Natural killer cell (primary cell): ENCODE data around the gene SPDEF. TPM values are rescaled to one million over a fixed set of nuclear protein-coding genes. Genes with fewer than 3 reads are reported as not detected.

Source experiments
- ATAC-seq, 3 donors: fragments of 150-1000 bp in 2 of 3; fragments of 200-7000 bp in 1 of 3; cut with Tn5 transposase; 1 replicate in 1 of 3; 2 replicates in 2 of 3; pipeline ENCODE4 v1.10.0; 2021; ENCODE audit warnings: mild to moderate bottlenecking in 2 of 3, moderate library complexity in 2 of 3
- DNase-seq, 2 donors: peaks; one replicate each; pipeline versions ENCODE4 v3.0.0 to v3.0.0-alpha.2; 2013 to 2021; ENCODE audit warnings: mixed read lengths in 1 of 2
- H3K27ac ChIP-seq: one replicate; pipeline ENCODE4 v1.5.1; 2013; ENCODE audit warnings: mild to moderate bottlenecking, low read length
- H3K27me3 ChIP-seq: one replicate; pipeline ENCODE4 v1.6.1; 2013; ENCODE audit warnings: low read length; ENCODE audit not compliant: control insufficient read depth, insufficient read depth
- H3K36me3 ChIP-seq: one replicate; pipeline ENCODE4 v1.6.1; 2013; ENCODE audit warnings: low read length; ENCODE audit not compliant: control insufficient read depth, insufficient read depth
- H3K4me1 ChIP-seq: one replicate; pipeline ENCODE4 v1.6.1; 2013; ENCODE audit warnings: low read length; ENCODE audit not compliant: control insufficient read depth, insufficient read depth
- H3K4me3 ChIP-seq: one replicate; pipeline ENCODE4 v1.5.1; 2013; ENCODE audit warnings: low read length
- H3K9me3 ChIP-seq: one replicate; pipeline ENCODE4 v1.6.1; 2013; ENCODE audit warnings: low read length; ENCODE audit not compliant: control insufficient read depth, insufficient read depth
- H3K27ac Mint-ChIP-seq, 2 donors: one replicate each; pipeline ENCODE4 v1.8.0; 2022; ENCODE audit warnings: mild to moderate bottlenecking in 2 of 2, mixed read lengths in 2 of 2, moderate library complexity in 1 of 2
- H3K27me3 Mint-ChIP-seq, 2 donors: one replicate each; pipeline ENCODE4 v1.8.0; 2022; ENCODE audit warnings: low read depth in 2 of 2, mixed read lengths in 2 of 2
- H3K36me3 Mint-ChIP-seq: one replicate; pipeline ENCODE4 v1.8.0; 2022; ENCODE audit warnings: mixed read lengths
- H3K4me1 Mint-ChIP-seq, 2 donors: one replicate each; pipeline ENCODE4 v1.8.0; 2022; ENCODE audit warnings: mixed read lengths in 2 of 2
- H3K4me3 Mint-ChIP-seq: one replicate; pipeline ENCODE4 v1.8.0; 2022; ENCODE audit warnings: mild to moderate bottlenecking, moderate library complexity, mixed read lengths
- H3K9me3 Mint-ChIP-seq, 2 donors: one replicate each; pipeline ENCODE4 v1.8.0; 2022; ENCODE audit warnings: mixed read lengths in 2 of 2
- WGBS: methylation state at CpG from one replicate; pipeline ENCODE4 v1.1.7; 2013; ENCODE audit warnings: missing lambda C conversion rate; ENCODE audit not compliant: insufficient coverage; 5-methylcytosine and 5-hydroxymethylcytosine counted together
- intact Hi-C: fragments of 100-400 bp; cut with micrococcal nuclease; formaldehyde crosslinking; loops from one replicate; pipeline ENCODE4 v1.14.2; 2022
- total RNA-seq, 4 donors: library from RNA; stranded (reverse); fragments of 120-200 nt in 1 of 4; gene quantifications; one replicate each; pipeline versions ENCODE4 v1.2.3 to v1.2.4, GENCODE V29; 2013 to 2022
- TF ChIP-seq, protein P1 (sequence below): fragments of 200-600 bp; IDR thresholded peaks from one replicate; pipeline ENCODE4 v1.8.0; 2022; ENCODE audit warnings: antibody characterized with exemption

Gene SPDEF
- total RNA-seq, 3 donors from 2014 or later (not counting 1 experiment from before 2014, with no cell fraction given), result 0.25 to 0.68 (median 0.45) TPM

DNA sequence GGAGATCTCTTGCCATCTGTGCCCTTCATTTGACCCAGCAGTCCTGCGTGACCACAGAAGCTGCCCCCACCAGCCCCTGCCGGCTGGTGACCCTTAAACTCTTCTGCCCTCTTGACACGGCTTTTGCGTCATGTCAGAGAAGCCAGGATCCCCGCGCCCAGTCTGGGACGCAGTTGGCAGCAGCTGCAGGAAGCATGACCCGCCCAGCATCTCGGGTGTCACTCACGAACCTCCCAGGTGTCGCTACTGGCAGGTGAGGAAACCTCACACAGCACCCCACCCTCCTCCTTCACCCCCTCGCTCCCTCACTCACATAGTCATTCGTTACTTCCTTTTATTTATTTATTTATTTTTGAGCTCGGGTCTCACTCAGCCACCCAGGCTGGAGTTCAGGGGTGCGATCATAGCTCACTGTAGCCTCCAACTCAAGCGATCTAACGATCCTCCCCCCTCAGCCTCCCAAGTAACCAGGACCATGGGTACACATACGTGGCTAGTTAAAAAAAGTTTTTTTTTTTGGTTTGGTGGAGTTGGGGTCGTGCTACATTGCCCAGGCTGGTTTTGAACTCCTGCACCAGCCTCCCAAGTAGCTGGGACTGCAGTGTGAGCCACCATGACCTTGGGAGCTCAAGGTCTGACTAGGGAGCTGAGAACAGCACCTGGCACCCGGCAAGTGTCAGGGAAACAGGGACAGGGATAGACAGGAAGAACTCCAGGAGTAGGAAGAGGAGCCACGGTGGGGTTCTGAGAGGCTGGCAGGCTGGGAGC is 14.1 kb upstream of the SPDEF start:
- Histone ChIP-seq H3K9me3 (no peaks in the 10 kb centered on the region), H3K27me3 (no peaks in the 10 kb centered on the region), H3K27ac (no peak overlapping the region), H3K36me3 (no peaks in the 10 kb centered on the region), H3K4me3 (no peak overlapping the region), H3K4me1 (no peaks in the 10 kb centered on the region)
- no peaks in the 10 kb centered on the region for H3K4me1 Mint-ChIP-seq
- no peak overlapping the region for H3K4me3 Mint-ChIP-seq
- no peaks in the 10 kb centered on the region for H3K36me3 Mint-ChIP-seq
- ATAC-seq, result no peak
- H3K27me3 Mint-ChIP-seq, result peaks cover 0 to 3% of the 10 kb centered on the region in 2 donors
- intact Hi-C loops, result no loop called here
- TF ChIP-seq, protein P1, sequence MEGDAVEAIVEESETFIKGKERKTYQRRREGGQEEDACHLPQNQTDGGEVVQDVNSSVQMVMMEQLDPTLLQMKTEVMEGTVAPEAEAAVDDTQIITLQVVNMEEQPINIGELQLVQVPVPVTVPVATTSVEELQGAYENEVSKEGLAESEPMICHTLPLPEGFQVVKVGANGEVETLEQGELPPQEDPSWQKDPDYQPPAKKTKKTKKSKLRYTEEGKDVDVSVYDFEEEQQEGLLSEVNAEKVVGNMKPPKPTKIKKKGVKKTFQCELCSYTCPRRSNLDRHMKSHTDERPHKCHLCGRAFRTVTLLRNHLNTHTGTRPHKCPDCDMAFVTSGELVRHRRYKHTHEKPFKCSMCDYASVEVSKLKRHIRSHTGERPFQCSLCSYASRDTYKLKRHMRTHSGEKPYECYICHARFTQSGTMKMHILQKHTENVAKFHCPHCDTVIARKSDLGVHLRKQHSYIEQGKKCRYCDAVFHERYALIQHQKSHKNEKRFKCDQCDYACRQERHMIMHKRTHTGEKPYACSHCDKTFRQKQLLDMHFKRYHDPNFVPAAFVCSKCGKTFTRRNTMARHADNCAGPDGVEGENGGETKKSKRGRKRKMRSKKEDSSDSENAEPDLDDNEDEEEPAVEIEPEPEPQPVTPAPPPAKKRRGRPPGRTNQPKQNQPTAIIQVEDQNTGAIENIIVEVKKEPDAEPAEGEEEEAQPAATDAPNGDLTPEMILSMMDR, result no peak
- WGBS, result 78% methylated on average over 20 of the region's 21 CpGs
- H3K27ac Mint-ChIP-seq, result no peak overlapping the region
- H3K9me3 Mint-ChIP-seq, result no peaks in the 10 kb centered on the region
- DNase-seq, result no peak

DNA sequence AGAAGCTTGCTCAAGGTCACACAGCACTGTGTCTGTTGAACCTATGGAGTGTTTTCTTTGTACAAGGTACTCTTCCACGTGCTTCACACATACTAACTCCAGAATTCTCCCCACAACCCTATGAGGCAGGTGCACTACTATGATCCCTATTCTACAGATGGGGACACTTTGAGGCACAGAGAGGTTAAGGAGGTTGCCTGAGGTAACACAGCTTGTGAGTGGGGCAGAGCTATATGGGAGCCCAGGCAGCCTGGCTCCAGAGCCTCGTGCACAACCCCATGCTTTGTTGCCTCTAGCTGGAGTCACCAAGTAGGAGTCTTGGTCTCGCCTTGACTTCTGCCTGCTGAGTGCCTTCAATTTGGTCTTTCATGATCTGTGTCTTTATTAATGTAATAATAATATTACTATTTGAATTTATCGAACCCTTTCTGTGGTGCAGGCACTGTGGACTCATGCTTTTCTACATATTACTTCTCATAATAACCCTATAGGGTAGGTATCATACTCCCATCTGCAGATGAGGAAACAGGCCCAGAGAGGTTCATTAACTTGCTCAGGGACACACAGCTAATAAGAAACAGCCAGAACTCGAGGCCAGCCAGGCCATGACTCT is 13.3 kb upstream of the SPDEF start:
- Mint-ChIP-seq H3K4me3 (no peak overlapping the region), H3K4me1 (no peaks in the 10 kb centered on the region), H3K36me3 (no peaks in the 10 kb centered on the region), H3K27ac (no peak overlapping the region), H3K9me3 (no peaks in the 10 kb centered on the region), H3K27me3 (peaks cover 0 to 3% of the 10 kb centered on the region in 2 donors)
- H3K9me3 ChIP-seq, result no peaks in the 10 kb centered on the region
- ATAC-seq (no peak), DNase-seq (no peak)
- no peaks in the 10 kb centered on the region for H3K36me3 ChIP-seq
- no peaks in the 10 kb centered on the region for H3K27me3 ChIP-seq
- 69% methylated on average over 3 of the region's 5 CpGs for WGBS
- H3K4me1 ChIP-seq, result no peaks in the 10 kb centered on the region
- H3K4me3 ChIP-seq, result no peak overlapping the region
- H3K27ac ChIP-seq, result no peak overlapping the region
- TF ChIP-seq, protein P1, result no peak
- intact Hi-C loops, result no loop called here

DNA sequence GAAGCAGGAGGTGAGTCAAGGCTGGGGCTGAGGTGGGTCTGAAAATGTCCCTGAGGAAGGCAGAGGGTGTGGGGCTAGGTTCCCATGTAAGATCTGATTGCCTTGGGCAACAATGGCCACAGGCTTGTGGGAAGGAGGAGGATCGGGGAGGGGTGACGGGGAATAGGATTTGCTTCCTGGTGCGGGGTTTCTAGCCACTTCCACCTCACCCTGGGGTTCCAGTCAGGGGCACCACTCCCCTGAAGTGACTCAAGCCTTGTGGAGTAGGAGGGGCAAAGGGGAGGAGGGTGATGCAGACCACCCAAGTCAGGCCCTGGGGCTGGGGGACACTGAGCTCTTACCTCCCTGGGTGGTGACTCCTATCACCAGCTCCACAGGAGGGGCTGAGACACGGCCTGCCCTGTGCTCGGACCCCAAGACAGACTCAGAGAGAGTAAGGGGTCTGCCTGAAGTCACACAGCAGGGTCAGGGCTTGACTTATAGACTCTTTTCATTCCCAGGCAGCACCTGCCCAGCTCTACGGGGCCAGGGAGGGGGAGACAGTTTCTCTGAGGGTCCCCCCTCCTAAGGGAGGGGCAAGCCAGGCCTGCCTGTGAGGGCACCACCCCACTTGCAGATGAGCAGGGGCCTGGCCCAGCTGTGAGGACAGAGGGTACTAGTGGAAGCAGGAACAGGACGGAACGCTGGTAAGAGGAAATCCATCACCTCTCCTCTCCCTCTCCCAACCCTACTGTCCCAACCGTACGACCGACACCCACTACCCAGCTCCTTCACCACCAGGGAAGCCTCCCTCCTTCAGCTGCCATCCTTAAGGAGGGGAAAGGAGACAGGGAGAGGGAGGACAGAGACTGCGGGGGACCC is 12.4 kb upstream of the SPDEF start:
- TF ChIP-seq, protein P1, result no peak

More for the DNA sequence above, 12.4 kb upstream of the SPDEF start:
- no peaks in the 10 kb centered on the region for H3K27me3 ChIP-seq
- H3K4me3 ChIP-seq, result no peak overlapping the region
- Mint-ChIP-seq H3K27me3 (peaks cover 0 to 3% of the 10 kb centered on the region in 2 donors), H3K4me3 (no peak overlapping the region), H3K36me3 (no peaks in the 10 kb centered on the region), H3K27ac (no peak overlapping the region), H3K4me1 (no peaks in the 10 kb centered on the region), H3K9me3 (no peaks in the 10 kb centered on the region)
- no peaks in the 10 kb centered on the region for H3K36me3 ChIP-seq
- DNase-seq (no peak), ATAC-seq (no peak)
- H3K27ac ChIP-seq, result no peak overlapping the region
- 89% methylated on average over 7 of the region's 12 CpGs for WGBS
- no peaks in the 10 kb centered on the region for H3K9me3 ChIP-seq
- no peaks in the 10 kb centered on the region for H3K4me1 ChIP-seq
- intact Hi-C loops, result no loop called here
